GM12878 (cell line): ENCODE measurements around the gene TOM1L2.

ENCODE experiments used
- FOXK2 ChIP-seq: fragments of 450-650 bp; IDR thresholded peaks from 2 replicates; pipeline ENCODE4 v1.6.1; 2017; ENCODE audit warnings: mild to moderate bottlenecking, moderate library complexity
- POLR2AphosphoS5 ChIP-seq: IDR thresholded peaks from 2 replicates; pipeline ENCODE4 v1.6.1; 2011; ENCODE audit warnings: mild to moderate bottlenecking, low read length, inconsistent platforms
- TF ChIP-seq, protein P1 (sequence below): IDR thresholded peaks from 2 replicates; pipeline ENCODE4 v1.6.1; 2012; ENCODE audit warnings: mild to moderate bottlenecking, low read depth, low read length

DNA sequence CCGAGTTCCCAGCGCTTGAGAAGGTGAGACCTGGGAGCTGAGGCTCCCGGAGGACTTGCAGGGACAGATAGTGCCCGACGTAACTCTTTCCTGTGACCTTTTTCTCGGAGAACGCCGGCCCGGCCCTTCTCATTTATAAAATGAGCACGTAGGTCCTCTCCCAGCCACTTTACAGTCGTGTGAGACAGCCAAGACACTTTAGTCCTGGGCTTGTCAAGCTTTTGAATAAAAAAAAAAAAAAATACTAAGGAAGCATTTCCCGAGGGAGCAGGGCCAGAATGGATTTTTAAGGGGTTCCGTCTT, 703 bp upstream of the TOM1L2 start:
- no peak for TF ChIP-seq POLR2AphosphoS5
- TF ChIP-seq FOXK2 = no peak
- TF ChIP-seq, protein P1, sequence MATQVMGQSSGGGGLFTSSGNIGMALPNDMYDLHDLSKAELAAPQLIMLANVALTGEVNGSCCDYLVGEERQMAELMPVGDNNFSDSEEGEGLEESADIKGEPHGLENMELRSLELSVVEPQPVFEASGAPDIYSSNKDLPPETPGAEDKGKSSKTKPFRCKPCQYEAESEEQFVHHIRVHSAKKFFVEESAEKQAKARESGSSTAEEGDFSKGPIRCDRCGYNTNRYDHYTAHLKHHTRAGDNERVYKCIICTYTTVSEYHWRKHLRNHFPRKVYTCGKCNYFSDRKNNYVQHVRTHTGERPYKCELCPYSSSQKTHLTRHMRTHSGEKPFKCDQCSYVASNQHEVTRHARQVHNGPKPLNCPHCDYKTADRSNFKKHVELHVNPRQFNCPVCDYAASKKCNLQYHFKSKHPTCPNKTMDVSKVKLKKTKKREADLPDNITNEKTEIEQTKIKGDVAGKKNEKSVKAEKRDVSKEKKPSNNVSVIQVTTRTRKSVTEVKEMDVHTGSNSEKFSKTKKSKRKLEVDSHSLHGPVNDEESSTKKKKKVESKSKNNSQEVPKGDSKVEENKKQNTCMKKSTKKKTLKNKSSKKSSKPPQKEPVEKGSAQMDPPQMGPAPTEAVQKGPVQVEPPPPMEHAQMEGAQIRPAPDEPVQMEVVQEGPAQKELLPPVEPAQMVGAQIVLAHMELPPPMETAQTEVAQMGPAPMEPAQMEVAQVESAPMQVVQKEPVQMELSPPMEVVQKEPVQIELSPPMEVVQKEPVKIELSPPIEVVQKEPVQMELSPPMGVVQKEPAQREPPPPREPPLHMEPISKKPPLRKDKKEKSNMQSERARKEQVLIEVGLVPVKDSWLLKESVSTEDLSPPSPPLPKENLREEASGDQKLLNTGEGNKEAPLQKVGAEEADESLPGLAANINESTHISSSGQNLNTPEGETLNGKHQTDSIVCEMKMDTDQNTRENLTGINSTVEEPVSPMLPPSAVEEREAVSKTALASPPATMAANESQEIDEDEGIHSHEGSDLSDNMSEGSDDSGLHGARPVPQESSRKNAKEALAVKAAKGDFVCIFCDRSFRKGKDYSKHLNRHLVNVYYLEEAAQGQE = no peak
